Measurements from ENCODE around the gene GRIN3A. TPM values are rescaled to one million over a fixed set of nuclear protein-coding genes. Genes with fewer than 3 reads are reported as not detected.

Gene GRIN3A
- total RNA-seq, 2 donors from 2014 or later, result 0.80 to 1.5 TPM

GRCh38 chr9:101634741-101635409, 103.6 kb downstream of the GRIN3A start:
- Histone ChIP-seq H3K36me3 (no peaks in the 10 kb centered on the region), H3K27ac (no peak overlapping the region), H3K9me3 (no peaks in the 10 kb centered on the region), H3K4me1 (replicated peaks) (no peaks in the 10 kb centered on the region), H3K27me3 (replicated peaks; ENCODE audit: insufficient read depth) (no peaks in the 10 kb centered on the region), H3K4me3 (no peak overlapping the region)
- intact Hi-C loops (cut with DNase I), result no loop called here
- TF ChIP-seq POLR2A (IDR thresholded peaks at IDR 0.05), result no peak
- no peak for TF ChIP-seq CTCF (IDR thresholded peaks at IDR 0.05)
- no peak for TF ChIP-seq POLR2AphosphoS5 (IDR thresholded peaks at IDR 0.05)
- DNase-seq (ENCODE audit: low spot score), result no peak
- 63% methylated on average over 4 of the region's 4 CpGs for WGBS

- intact Hi-C loops (cut with DNase I), result no loop called here
- no peak for DNase-seq (ENCODE audit: low spot score)
- no peak overlapping the region for H3K4me3 ChIP-seq
- TF ChIP-seq CTCF (IDR thresholded peaks at IDR 0.05) (no peak), POLR2AphosphoS5 (IDR thresholded peaks at IDR 0.05) (no peak)
- H3K9me3 ChIP-seq, result no peaks in the 10 kb centered on the region
- H3K36me3 ChIP-seq, result no peaks in the 10 kb centered on the region
- 93% methylated on average over 1 of the region's 1 CpG for WGBS
- H3K27me3 ChIP-seq (replicated peaks; ENCODE audit: insufficient read depth), result no peaks in the 10 kb centered on the region
- no peaks in the 10 kb centered on the region for H3K4me1 ChIP-seq (replicated peaks)
- H3K27ac ChIP-seq, result no peak overlapping the region
Measured at GRCh38 chr9:101632611-101633010, 105.8 kb downstream of the GRIN3A start.

GRCh38 chr9:101631892-101632291, 106.6 kb downstream of the GRIN3A start:
- intact Hi-C loops (cut with DNase I), result no loop called here
- H3K36me3 ChIP-seq, result no peaks in the 10 kb centered on the region
- H3K4me1 ChIP-seq (replicated peaks), result no peaks in the 10 kb centered on the region
- H3K27me3 ChIP-seq (replicated peaks; ENCODE audit: insufficient read depth), result no peaks in the 10 kb centered on the region
- H3K9me3 ChIP-seq, result no peaks in the 10 kb centered on the region
- H3K4me3 ChIP-seq, result no peak overlapping the region
- WGBS, result 64% methylated on average over 2 of the region's 2 CpGs
- TF ChIP-seq CTCF (IDR thresholded peaks at IDR 0.05), result no peak
- no peak for TF ChIP-seq POLR2AphosphoS5 (IDR thresholded peaks at IDR 0.05)
- no peak for TF ChIP-seq POLR2A (IDR thresholded peaks at IDR 0.05)
- H3K27ac ChIP-seq, result no peak overlapping the region
- no peak for DNase-seq (ENCODE audit: low spot score)

GRCh38 chr9:101629636-101630035, 108.8 kb downstream of the GRIN3A start:
- no peaks in the 10 kb centered on the region for H3K36me3 ChIP-seq
- H3K27me3 ChIP-seq (replicated peaks; ENCODE audit: insufficient read depth), result no peaks in the 10 kb centered on the region
- no peaks in the 10 kb centered on the region for H3K9me3 ChIP-seq
- no peaks in the 10 kb centered on the region for H3K4me1 ChIP-seq (replicated peaks)
- no peak overlapping the region for H3K4me3 ChIP-seq
- DNase-seq (ENCODE audit: low spot score), result no peak
- no peak overlapping the region for H3K27ac ChIP-seq
- intact Hi-C loops (cut with DNase I), result no loop called here
- TF ChIP-seq POLR2A (IDR thresholded peaks at IDR 0.05), result no peak
- no peak for TF ChIP-seq CTCF (IDR thresholded peaks at IDR 0.05)
- TF ChIP-seq POLR2AphosphoS5 (IDR thresholded peaks at IDR 0.05), result no peak
- 87% methylated on average over 5 of the region's 5 CpGs for WGBS

- no peaks in the 10 kb centered on the region for H3K36me3 ChIP-seq
- 72% methylated on average over 4 of the region's 4 CpGs for WGBS
- H3K9me3 ChIP-seq, result no peaks in the 10 kb centered on the region
- no peaks in the 10 kb centered on the region for H3K4me1 ChIP-seq (replicated peaks)
- no peak overlapping the region for H3K27ac ChIP-seq
- DNase-seq (ENCODE audit: low spot score), result no peak
- H3K4me3 ChIP-seq, result no peak overlapping the region
- intact Hi-C loops (cut with DNase I), result no loop called here
- TF ChIP-seq POLR2A (IDR thresholded peaks at IDR 0.05) (no peak), CTCF (IDR thresholded peaks at IDR 0.05) (no peak), POLR2AphosphoS5 (IDR thresholded peaks at IDR 0.05) (no peak)
- no peaks in the 10 kb centered on the region for H3K27me3 ChIP-seq (replicated peaks; ENCODE audit: insufficient read depth)
Measured at GRCh38 chr9:101628173-101628572, 110.3 kb downstream of the GRIN3A start.
